HG02973 (cell line): Measurements from ENCODE around the gene SLC47A2.
"Not testable (repeated sequence)": the region's sequence is repeated elsewhere in the genome, so short reads cannot be mapped to it uniquely, and the experiment has no call there.

Source experiments
- ATAC-seq: cut with Tn5 transposase; IDR thresholded peaks from one replicate; pipeline ENCODE4 v1.9.1; 2021; ENCODE audit warnings: moderate library complexity; ENCODE audit not compliant: unreplicated experiment

Gene SLC47A2

GRCh38 chr17:19709841-19710240 lies 6.5 kb downstream of the SLC47A2 start:
- ATAC-seq: no peak

- ATAC-seq: no peak
These were observed 7.8 kb downstream of the SLC47A2 start for GRCh38 chr17:19708431-19709175.

GRCh38 chr17:19707728-19708221 lies 8.6 kb downstream of the SLC47A2 start:
- no peak for ATAC-seq

GRCh38 chr17:19706791-19707727 lies 9.3 kb downstream of the SLC47A2 start:
- no peak for ATAC-seq

- no peak for ATAC-seq
These were observed 10.3 kb downstream of the SLC47A2 start for GRCh38 chr17:19705771-19706770.

DNA sequence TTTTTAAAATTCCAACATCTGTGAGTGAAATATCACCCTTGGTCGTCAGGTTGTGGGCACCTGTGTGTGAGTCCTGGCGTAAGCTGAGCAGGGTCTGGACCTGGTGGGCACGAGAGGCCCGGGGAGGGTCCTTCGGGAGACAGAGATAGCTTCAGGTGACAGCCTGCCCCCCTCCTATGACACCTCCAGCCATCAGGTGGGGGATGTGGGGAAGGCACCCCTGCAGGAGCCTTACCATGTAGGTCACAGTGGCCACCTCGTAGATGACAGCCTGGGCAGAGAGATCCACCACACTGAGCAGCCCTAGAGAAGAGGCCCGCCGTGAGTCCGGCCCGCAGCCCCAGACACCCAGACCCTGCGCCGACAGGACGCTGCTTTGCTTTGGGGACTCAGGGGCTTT lies 11.2 kb downstream of the SLC47A2 start:
- no peak for ATAC-seq

DNA sequence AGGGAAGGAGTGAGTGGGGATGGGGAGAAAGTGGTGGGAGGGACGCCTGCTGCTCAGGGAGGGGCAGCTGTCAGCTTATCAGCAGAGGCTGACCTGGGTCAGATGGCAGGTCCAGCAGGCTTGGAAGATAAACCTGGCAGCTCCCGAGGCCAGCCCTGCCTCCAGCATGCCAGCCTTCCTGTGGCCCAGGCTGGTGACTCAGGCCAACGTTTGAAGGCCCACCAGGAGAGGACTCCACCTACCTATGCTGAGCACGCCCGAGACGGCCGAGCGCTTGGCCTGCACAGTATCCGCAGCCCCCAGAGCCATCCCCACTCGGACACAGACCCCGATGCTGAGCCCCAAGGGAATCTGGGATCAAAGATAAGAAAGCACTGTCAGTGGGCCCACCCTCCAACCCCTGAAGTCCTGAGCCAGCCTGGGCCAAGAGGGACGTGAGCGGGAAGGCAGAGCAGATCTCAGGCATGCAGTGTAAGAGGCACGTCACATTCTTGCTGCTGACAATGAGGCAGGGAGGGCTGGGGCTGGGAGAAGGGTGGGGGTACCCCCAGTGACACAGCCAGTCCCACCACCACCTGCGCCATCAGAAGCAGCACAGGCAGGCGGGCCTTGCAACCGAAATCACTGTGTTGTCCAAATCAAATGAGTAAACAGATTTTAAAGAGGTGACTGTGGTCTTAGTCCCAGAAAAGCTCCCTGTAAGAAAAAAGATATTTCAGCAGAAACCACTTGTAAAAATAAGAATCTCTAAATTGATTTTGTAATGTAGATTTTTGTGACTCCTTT lies 12.4 kb downstream of the SLC47A2 start:
- ATAC-seq: no peak

- no peak for ATAC-seq
These were observed 13.1 kb downstream of the SLC47A2 start for GRCh38 chr17:19703106-19703827.

- no peak for ATAC-seq
These were observed 14.2 kb downstream of the SLC47A2 start for GRCh38 chr17:19702217-19702641.

- ATAC-seq: no peak
These were observed 29.8 kb downstream of the SLC47A2 start for GRCh38 chr17:19686400-19687090.

DNA sequence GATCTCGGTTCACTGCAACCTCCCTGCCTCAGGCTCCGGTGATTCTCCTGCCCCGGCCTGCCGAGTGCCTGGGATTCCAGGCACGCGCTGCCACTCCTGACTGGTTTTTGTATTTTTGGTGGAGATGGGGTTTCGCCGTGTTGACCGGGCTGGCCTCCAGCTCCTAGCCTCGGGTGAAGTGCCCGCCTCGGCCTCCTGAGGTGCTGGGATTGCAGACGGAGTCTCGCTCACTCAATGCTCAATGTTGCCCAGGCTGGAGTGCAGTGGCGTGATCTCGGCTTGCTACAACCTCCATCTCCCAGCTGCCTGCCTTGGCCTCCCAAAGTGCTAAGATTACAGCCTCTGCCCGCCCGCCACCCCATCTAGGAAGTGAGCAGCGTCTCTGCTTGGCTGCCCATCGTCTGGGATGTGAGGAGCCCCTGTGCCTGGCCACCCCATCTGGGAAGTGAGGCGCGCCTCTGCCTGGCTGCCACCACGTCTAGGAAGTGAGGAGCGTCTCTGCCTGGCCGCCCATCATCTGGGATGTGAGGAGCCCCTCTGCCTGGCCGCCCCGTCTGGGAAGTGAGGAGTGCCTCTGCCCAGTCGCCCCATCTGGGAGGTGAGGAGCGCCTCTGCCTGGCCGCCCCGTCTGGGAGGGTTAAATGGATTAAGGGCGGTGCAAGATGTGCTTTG lies 31.3 kb downstream of the SLC47A2 start:
- ATAC-seq: not testable (repeated sequence)

DNA sequence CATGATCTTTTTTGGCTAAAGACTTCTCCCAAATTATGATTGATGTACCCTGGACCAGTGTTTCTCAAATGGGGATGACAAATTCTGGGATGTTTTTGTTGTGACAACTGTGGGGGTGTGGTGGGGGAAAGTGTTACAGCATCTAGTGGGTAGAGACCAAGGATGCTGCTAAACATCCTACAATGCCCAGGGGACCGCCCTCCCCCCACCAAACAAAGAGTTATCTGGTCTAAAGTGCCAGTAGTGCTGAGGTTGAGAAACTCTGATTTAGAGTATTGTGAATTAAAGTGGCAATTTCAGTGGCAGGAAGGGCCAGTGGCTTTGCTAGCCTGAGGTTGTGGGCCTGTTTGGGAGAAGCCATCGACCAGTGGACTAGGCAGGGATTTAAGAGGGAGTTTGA lies 33.3 kb downstream of the SLC47A2 start:
- ATAC-seq: no peak

DNA sequence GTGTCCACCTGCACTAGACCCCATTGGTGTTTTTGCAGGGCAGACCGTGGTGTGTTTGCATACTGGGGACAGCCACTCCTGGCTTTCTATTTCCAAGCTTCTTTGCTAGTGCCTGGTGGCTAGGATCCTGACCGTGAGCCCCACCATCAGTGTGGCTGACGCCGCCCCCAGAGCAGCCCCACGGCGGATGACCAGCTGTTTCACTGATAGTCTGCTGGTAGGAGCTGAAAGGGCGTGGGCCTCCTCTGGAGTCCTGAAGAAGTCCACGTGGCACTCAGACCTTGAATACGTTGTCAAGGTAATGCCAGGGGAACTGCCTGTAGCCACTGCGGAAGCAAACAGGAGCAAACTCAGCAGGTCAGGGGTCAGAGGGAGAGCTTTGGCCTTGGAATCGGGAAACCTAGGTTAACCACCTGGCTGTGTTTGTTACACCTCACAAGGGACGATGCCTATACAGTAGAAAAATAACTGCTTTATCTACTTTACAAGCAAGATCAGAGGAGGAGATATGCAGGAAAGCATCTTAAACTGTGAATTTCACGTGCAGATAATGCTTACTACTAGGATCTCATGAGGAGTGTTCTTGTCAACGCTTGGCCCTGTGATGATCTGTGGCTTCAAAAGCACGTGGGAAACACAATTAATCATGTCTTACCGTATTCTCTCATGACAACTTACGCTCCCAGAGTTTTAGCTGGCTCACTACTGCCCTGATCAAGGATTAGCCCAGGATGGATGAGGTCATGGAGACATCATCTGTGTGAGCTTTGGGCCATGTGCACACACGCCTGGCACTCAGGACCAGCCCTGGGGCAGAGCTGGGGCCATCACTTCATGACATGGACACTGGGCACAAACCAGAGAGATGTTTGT lies 37.6 kb downstream of the SLC47A2 start:
- ATAC-seq: no peak

DNA sequence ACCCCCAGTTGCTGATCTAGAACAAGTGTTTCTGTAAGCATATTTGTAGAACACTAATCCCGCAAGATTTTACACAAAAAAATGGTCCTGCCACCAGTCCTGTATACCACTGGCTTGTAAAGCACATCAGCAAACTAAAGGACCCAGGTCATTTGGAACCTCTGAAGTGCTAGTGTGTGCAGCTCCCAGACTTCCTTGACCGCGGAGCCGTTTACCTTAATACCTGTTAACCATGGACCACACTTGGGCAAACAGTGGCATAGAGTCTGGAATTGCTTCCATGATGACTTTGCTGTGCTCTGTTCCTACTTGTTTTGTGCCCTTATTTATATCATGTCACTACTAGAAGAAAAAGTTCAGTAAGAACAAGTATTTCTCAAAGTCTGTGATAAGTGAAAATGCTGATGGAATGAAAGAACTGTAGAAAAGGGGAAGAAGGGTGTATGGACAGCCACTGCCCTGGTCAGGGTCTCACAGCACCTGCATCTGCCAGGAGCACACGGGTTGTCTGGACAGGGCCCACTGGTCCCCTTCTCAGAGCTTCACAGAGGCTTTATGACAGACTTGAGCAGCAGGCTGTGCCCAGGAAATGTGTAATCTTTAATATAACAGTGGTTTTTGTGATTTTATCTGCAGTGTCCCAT lies 38.5 kb downstream of the SLC47A2 start:
- no peak for ATAC-seq

GRCh38 chr17:19676896-19677295 lies 39.5 kb downstream of the SLC47A2 start:
- no peak for ATAC-seq

GRCh38 chr17:19673623-19674022 lies 42.8 kb downstream of the SLC47A2 start:
- ATAC-seq: no peak
